ENCODE data around the gene TFB2M.

- TF ChIP-seq POLR2A (IDR thresholded peaks at IDR 0.05) (peak; percentile 64 to 76), CTCF (IDR thresholded peaks at IDR 0.05) (peak in 2 of 5 experiments; percentile 32 to 42), EP300 (IDR thresholded peaks at IDR 0.05) (peak; percentile 94 to 96)
Observed at GRCh38 chr1:246566128-246566812, at the start of gene TFB2M, which contains the start of gene CNST.

All from tibial nerve (tissue), 4 donors.